ENCODE measurements around the gene ROR2.

GRCh38 chr9:91816356-91816755, 133.7 kb downstream of the ROR2 start:
- no peak for TF ChIP-seq CTCF (IDR thresholded peaks at IDR 0.05)
- TF ChIP-seq POLR2AphosphoS5 (IDR thresholded peaks at IDR 0.05), result no peak
- TF ChIP-seq POLR2A (IDR thresholded peaks at IDR 0.05; ENCODE audit: low read depth), result no peak
